WTC11 (cell line): ENCODE measurements around the gene RPTOR. TPM values are rescaled to one million over a fixed set of nuclear protein-coding genes. Genes with fewer than 3 reads are reported as not detected.
"Not testable (repeated sequence)": the region's sequence is repeated elsewhere in the genome, so short reads cannot be mapped to it uniquely, and the experiment has no call there.

Source experiments
- ATAC-seq: fragments of 200-7000 bp; cut with Tn5 transposase; 2 replicates; pipeline ENCODE4 v1.10.0; 2021; ENCODE audit warnings: mild to moderate bottlenecking, moderate library complexity
- CTCF ChIA-PET: fragments of 300-600 bp; sonication (Branson Sonifier 250); formaldehyde crosslinking; loops from one replicate; lab custom pipeline; 2021; ENCODE audit warnings: antibody characterized with exemption; lab: Charles Lee
- POLR2A ChIA-PET: fragments of 350-600 bp; sonication (Branson Sonifier 250); formaldehyde crosslinking; loops from one replicate; lab custom pipeline; 2021; ENCODE audit warnings: antibody characterized with exemption; lab: Charles Lee
- DNase-seq: peaks from one replicate; pipeline ENCODE4 v3.0.0; 2021; ENCODE audit warnings: low spot score
- H3K27ac Mint-ChIP-seq: 2 replicates; pipeline ENCODE4 v1.8.0; 2021; ENCODE audit warnings: mixed read lengths
- H3K27me3 Mint-ChIP-seq: 2 replicates; pipeline ENCODE4 v1.8.0; 2021; ENCODE audit warnings: low read depth, mild to moderate bottlenecking, moderate library complexity, mixed read lengths
- H3K36me3 Mint-ChIP-seq: 2 replicates; pipeline ENCODE4 v1.8.0; 2021; ENCODE audit warnings: mixed read lengths
- H3K4me1 Mint-ChIP-seq: 2 replicates; pipeline ENCODE4 v1.8.0; 2022; ENCODE audit warnings: mixed read lengths
- H3K4me3 Mint-ChIP-seq: 2 replicates; pipeline ENCODE4 v1.8.0; 2021; ENCODE audit warnings: mild to moderate bottlenecking, moderate library complexity, mixed read lengths
- H3K9me3 Mint-ChIP-seq: 2 replicates; pipeline ENCODE4 v1.8.0; 2021; ENCODE audit warnings: mixed read lengths
- CBFB ChIP-seq: sonication (generic); formaldehyde crosslinking; IDR thresholded peaks from 2 replicates; pipeline ENCODE4 v1.8.1; 2022; ENCODE audit warnings: mild to moderate bottlenecking, low read depth, missing genetic modification reagents
- E2F1 ChIP-seq: sonication (generic); formaldehyde crosslinking; IDR thresholded peaks from 2 replicates; pipeline ENCODE4 v1.8.0; 2022; ENCODE audit warnings: mild to moderate bottlenecking, missing genetic modification reagents
- MLX ChIP-seq: sonication (generic); formaldehyde crosslinking; IDR thresholded peaks from 2 replicates; pipeline ENCODE4 v1.8.1; 2023; ENCODE audit warnings: mild to moderate bottlenecking, missing genetic modification reagents, moderate library complexity
- PREB ChIP-seq: sonication (generic); formaldehyde crosslinking; IDR thresholded peaks from 2 replicates; pipeline ENCODE4 v1.8.1; 2022; ENCODE audit warnings: mild to moderate bottlenecking, missing genetic modification reagents, moderate library complexity, borderline replicate concordance
- ZNF396 ChIP-seq: fragments of 250-450 bp; sonication (Bioruptor Pico); IDR thresholded peaks from 2 replicates; pipeline ENCODE4 v1.8.0; 2021; ENCODE audit warnings: mild to moderate bottlenecking, moderate library complexity, borderline replicate concordance
- ZNF512 ChIP-seq: sonication (generic); formaldehyde crosslinking; IDR thresholded peaks from 2 replicates; pipeline ENCODE4 v1.8.1; 2022; ENCODE audit warnings: missing genetic modification reagents, borderline replicate concordance
- total RNA-seq: library from RNA; stranded (reverse); gene quantifications from 3 replicates; pipeline ENCODE4 v1.2.3, GENCODE V29; 2021
- TF ChIP-seq, protein P1 (sequence below): sonication (generic); formaldehyde crosslinking; IDR thresholded peaks from 2 replicates; pipeline ENCODE4 v1.8.0; 2023; ENCODE audit warnings: missing genetic modification reagents, mild to moderate bottlenecking, borderline replicate concordance
- TF ChIP-seq, protein P2 (sequence below): fragments of 250-450 bp; sonication (Bioruptor Pico); IDR thresholded peaks from 2 replicates; pipeline ENCODE4 v1.9.0; 2021; ENCODE audit warnings: moderate library complexity, mild to moderate bottlenecking, inconsistent platforms, borderline replicate concordance
- TF ChIP-seq, protein P3 (sequence below): fragments of 250-450 bp; sonication (Bioruptor Pico); IDR thresholded peaks from 2 replicates; pipeline ENCODE4 v1.8.0; 2021; ENCODE audit warnings: mild to moderate bottlenecking

The RPTOR gene
- total RNA-seq, 1 experiment from 2014 or later, result 41.0 TPM

GRCh38 chr17:80743181-80743771 lies 198.6 kb downstream of the RPTOR start (continued):
- TF ChIP-seq, protein P1, sequence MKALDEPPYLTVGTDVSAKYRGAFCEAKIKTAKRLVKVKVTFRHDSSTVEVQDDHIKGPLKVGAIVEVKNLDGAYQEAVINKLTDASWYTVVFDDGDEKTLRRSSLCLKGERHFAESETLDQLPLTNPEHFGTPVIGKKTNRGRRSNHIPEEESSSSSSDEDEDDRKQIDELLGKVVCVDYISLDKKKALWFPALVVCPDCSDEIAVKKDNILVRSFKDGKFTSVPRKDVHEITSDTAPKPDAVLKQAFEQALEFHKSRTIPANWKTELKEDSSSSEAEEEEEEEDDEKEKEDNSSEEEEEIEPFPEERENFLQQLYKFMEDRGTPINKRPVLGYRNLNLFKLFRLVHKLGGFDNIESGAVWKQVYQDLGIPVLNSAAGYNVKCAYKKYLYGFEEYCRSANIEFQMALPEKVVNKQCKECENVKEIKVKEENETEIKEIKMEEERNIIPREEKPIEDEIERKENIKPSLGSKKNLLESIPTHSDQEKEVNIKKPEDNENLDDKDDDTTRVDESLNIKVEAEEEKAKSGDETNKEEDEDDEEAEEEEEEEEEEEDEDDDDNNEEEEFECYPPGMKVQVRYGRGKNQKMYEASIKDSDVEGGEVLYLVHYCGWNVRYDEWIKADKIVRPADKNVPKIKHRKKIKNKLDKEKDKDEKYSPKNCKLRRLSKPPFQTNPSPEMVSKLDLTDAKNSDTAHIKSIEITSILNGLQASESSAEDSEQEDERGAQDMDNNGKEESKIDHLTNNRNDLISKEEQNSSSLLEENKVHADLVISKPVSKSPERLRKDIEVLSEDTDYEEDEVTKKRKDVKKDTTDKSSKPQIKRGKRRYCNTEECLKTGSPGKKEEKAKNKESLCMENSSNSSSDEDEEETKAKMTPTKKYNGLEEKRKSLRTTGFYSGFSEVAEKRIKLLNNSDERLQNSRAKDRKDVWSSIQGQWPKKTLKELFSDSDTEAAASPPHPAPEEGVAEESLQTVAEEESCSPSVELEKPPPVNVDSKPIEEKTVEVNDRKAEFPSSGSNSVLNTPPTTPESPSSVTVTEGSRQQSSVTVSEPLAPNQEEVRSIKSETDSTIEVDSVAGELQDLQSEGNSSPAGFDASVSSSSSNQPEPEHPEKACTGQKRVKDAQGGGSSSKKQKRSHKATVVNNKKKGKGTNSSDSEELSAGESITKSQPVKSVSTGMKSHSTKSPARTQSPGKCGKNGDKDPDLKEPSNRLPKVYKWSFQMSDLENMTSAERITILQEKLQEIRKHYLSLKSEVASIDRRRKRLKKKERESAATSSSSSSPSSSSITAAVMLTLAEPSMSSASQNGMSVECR, result no peak
- TF ChIP-seq, protein P2, sequence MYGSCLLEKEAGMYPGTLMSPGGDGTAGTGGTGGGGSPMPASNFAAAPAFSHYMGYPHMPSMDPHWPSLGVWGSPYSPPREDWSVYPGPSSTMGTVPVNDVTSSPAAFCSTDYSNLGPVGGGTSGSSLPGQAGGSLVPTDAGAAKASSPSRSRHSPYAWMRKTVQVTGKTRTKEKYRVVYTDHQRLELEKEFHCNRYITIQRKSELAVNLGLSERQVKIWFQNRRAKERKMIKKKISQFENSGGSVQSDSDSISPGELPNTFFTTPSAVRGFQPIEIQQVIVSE (CRISPR knock-in tag), result no peak
- TF ChIP-seq CBFB (CRISPR knock-in tag) (no peak), PREB (CRISPR knock-in tag) (no peak), MLX (CRISPR knock-in tag) (no peak), ZNF396 (CRISPR knock-in tag) (no peak), E2F1 (CRISPR knock-in tag) (no peak)
- TF ChIP-seq, protein P3, sequence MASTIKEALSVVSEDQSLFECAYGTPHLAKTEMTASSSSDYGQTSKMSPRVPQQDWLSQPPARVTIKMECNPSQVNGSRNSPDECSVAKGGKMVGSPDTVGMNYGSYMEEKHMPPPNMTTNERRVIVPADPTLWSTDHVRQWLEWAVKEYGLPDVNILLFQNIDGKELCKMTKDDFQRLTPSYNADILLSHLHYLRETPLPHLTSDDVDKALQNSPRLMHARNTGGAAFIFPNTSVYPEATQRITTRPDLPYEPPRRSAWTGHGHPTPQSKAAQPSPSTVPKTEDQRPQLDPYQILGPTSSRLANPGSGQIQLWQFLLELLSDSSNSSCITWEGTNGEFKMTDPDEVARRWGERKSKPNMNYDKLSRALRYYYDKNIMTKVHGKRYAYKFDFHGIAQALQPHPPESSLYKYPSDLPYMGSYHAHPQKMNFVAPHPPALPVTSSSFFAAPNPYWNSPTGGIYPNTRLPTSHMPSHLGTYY (CRISPR knock-in tag), result no peak

DNA sequence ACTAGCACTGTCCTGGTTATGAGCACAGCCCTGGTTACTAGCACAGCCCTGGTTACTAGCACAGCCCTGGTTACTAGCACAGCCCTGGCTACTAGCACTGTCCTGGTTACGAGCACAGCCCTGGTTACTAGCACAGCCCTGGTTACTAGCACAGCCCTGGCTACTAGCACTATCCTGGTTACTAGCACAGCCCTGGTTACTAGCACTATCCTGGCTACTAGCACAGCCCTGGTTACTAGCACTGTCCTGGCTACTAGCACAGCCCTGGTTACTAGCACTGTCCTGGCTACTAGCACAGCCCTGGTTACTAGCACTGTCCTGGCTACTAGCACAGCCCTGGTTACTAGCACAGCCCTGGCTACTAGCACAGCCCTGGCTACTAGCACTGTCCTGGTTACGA lies 199.3 kb downstream of the RPTOR start:
- DNase-seq, H3K27ac Mint-ChIP-seq, H3K4me3 Mint-ChIP-seq, POLR2A ChIA-PET, CTCF ChIA-PET, H3K27me3 Mint-ChIP-seq, ATAC-seq: not testable (repeated sequence)
- Mint-ChIP-seq H3K9me3 (peaks cover 32% of the 10 kb centered on the region), H3K4me1 (peaks cover 14% of the 10 kb centered on the region), H3K36me3 (peaks cover 33% of the 10 kb centered on the region)

DNA sequence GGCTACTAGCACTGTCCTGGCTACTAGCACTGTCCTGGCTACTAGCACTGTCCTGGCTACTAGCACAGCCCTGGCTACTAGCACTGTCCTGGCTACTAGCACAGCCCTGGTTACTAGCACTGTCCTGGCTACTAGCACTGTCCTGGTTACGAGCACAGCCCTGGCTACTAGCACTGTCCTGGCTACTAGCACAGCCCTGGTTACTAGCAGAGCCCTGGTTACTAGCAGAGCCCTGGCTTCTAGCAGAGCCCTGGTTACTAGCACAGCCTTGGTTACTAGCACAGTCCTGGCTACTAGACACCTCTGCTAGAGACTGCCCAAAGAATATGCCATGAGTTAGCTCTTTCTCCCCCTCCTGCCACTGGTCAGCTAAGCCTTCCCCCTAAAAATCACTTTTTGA lies 200.1 kb downstream of the RPTOR start:
- DNase-seq, H3K4me3 Mint-ChIP-seq, H3K27me3 Mint-ChIP-seq, H3K4me1 Mint-ChIP-seq, CTCF ChIA-PET, POLR2A ChIA-PET, H3K27ac Mint-ChIP-seq, ATAC-seq: not testable (repeated sequence)
- Mint-ChIP-seq H3K9me3 (peaks cover 28% of the 10 kb centered on the region), H3K36me3 (peaks cover 29% of the 10 kb centered on the region)

DNA sequence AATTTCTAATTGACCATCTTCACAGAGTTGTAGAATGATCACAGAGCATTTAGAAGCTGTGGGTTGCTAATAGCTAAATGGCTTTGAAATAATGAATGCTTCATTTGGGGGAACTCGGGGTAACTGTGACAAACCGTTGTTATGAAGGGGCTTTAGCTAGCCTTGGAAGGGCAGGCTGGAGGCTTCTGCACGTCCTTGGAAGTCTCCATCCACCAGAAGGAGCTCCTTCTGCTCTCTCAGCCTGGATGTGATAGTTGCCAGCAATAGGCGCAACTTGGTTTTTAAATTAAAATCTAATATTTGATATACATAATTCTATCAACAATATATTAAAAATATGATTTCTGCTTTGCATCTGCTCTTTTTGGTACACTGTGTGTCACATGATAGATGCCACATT lies 200.5 kb downstream of the RPTOR start:
- Mint-ChIP-seq H3K4me3 (no peak overlapping the region), H3K27me3 (no peaks in the 10 kb centered on the region)
- CTCF ChIA-PET, result no interaction called here
- DNase-seq, result no peak
- no peak for TF ChIP-seq ZNF512 (CRISPR knock-in tag)
- TF ChIP-seq, all 79 proteins: peak for 0
- H3K9me3 Mint-ChIP-seq, result peaks cover 25% of the 10 kb centered on the region
- H3K27ac Mint-ChIP-seq, result no peak overlapping the region
- POLR2A ChIA-PET, result no interaction called here
- peaks cover 1% of the 10 kb centered on the region for H3K4me1 Mint-ChIP-seq
- no peak for ATAC-seq
- peaks cover 24% of the 10 kb centered on the region for H3K36me3 Mint-ChIP-seq
